RWPE1 (cell line): ENCODE results near the gene ACOT9.
"Not testable (repeated sequence)": the region's sequence is repeated elsewhere in the genome, so short reads cannot be mapped to it uniquely, and the experiment has no call there.

Experiments
- CTCF ChIA-PET: fragments of 350-600 bp; sonication (Branson Sonifier 250); formaldehyde crosslinking; extraction: SDS; loops from one replicate; lab custom pipeline; 2021; lab: Yijun Ruan, JAX
- POLR2A ChIA-PET: fragments of 400-600 bp; formaldehyde crosslinking; extraction: SDS; loops from one replicate; lab custom pipeline; 2020; ENCODE audit warnings: antibody characterized with exemption; ENCODE audit not compliant: low non-redundant PET; lab: Yijun Ruan, JAX
- DNase-seq: peaks from one replicate; pipeline ENCODE4 v3.0.0; 2012; ENCODE audit warnings: low spot score
- H3K27ac ChIP-seq: fragments of 450-650 bp; 2 replicates; pipeline ENCODE4 v1.5.1; 2017
- TF ChIP-seq, protein P1 (sequence below): fragments of 450-650 bp; conservative IDR thresholded peaks from 2 replicates; pipeline ENCODE4 v1.5.1; 2017; ENCODE audit warnings: low read depth, mild to moderate bottlenecking

ACOT9 gene

GRCh38 chrX:23666282-23666681 lies 76.8 kb downstream of the ACOT9 start:
- TF ChIP-seq, protein P1, sequence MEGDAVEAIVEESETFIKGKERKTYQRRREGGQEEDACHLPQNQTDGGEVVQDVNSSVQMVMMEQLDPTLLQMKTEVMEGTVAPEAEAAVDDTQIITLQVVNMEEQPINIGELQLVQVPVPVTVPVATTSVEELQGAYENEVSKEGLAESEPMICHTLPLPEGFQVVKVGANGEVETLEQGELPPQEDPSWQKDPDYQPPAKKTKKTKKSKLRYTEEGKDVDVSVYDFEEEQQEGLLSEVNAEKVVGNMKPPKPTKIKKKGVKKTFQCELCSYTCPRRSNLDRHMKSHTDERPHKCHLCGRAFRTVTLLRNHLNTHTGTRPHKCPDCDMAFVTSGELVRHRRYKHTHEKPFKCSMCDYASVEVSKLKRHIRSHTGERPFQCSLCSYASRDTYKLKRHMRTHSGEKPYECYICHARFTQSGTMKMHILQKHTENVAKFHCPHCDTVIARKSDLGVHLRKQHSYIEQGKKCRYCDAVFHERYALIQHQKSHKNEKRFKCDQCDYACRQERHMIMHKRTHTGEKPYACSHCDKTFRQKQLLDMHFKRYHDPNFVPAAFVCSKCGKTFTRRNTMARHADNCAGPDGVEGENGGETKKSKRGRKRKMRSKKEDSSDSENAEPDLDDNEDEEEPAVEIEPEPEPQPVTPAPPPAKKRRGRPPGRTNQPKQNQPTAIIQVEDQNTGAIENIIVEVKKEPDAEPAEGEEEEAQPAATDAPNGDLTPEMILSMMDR: no peak
- ChIA-PET CTCF (no interaction called here), POLR2A (no interaction called here)
- DNase-seq: no peak
- H3K27ac ChIP-seq: no peak overlapping the region

GRCh38 chrX:23664496-23664895 lies 78.6 kb downstream of the ACOT9 start:
- CTCF ChIA-PET: no interaction called here
- DNase-seq: no peak
- H3K27ac ChIP-seq: no peak overlapping the region
- TF ChIP-seq, protein P1: no peak
- POLR2A ChIA-PET: no interaction called here

GRCh38 chrX:23662853-23663252 lies 80.2 kb downstream of the ACOT9 start:
- TF ChIP-seq, protein P1: no peak
- ChIA-PET POLR2A (no interaction called here), CTCF (no interaction called here)
- no peak overlapping the region for H3K27ac ChIP-seq
- DNase-seq: no peak

DNA sequence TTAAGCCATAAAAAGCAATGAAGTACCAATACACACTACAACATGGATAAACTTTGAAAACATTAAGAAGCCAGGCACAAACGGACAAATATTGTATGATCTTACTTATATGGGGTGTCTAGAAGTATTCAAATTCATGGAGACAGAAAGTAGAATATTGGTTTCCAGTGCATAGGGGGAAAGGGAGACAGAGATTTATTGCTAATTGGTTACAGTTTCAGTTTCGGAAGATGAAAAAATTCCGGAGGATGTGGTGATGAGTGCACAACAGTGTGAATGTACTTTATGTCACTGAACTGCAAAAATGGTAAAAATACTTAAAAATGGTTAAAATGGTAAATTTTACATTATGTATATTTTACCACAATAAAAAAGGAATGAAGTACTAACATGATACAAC lies 80.9 kb downstream of the ACOT9 start:
- POLR2A ChIA-PET: no interaction called here
- H3K27ac ChIP-seq: no peak overlapping the region
- TF ChIP-seq, protein P1: no peak
- CTCF ChIA-PET: no interaction called here
- no peak for DNase-seq

DNA sequence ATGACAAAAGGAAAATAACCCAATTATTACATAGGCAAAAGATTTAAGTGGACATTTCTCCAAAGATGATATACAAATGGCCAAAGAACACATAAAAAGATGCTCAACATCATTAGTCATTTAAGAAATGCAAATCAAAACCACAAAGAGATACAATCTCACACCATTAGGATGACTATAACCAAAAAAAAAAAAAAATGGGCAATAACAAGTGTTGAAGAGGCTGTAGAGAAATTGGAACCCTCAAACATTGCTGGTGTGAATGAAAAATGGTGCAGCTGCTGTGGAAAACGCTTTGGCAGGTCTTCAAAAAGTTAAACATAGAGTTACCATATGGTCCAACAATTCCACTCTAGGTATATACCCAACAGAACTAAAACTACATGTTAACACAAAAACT lies 81.4 kb downstream of the ACOT9 start:
- DNase-seq: no peak
- TF ChIP-seq, protein P1: no peak
- H3K27ac ChIP-seq: no peak overlapping the region
- POLR2A ChIA-PET: no interaction called here
- CTCF ChIA-PET: no interaction called here

DNA sequence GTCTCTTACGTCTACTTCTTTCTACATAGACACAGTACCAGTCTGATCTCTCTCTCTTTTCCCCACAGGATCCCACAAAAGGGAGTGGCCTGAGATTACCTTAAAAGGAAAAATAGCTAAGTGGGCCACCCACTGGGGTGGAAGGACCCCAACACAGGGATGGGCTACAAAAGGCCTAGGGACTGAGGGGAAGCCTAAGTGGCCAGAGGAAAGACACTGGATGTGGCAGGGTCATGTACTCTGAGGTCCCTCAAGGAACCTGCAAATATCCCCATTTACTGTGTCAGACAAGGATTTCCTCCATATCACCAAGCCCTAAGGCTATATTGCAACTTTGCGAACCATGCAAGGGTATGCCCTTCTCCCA lies 82.3 kb downstream of the ACOT9 start:
- no peak for DNase-seq
- ChIA-PET POLR2A (no interaction called here), CTCF (interaction anchor here (0.6 kb wide), 1 partner anchor 206 kb away, joined by 4 read pairs; no protein-coding TSS in a partner anchor)
- no peak overlapping the region for H3K27ac ChIP-seq
- TF ChIP-seq, protein P1: no peak

GRCh38 chrX:23660083-23660765 lies 82.9 kb downstream of the ACOT9 start:
- CTCF ChIA-PET: interaction anchor here (0.6 kb wide), 1 partner anchor 207 kb away, joined by 4 read pairs; no protein-coding TSS in a partner anchor
- H3K27ac ChIP-seq, POLR2A ChIA-PET, DNase-seq: not testable (repeated sequence)
